A549 (cell line): ENCODE data around the gene TTLL3.

Experiments
- RFX5 ChIP-seq: fragments of 450-650 bp; IDR thresholded peaks from 2 replicates; pipeline ENCODE4 v1.7.1; 2014; ENCODE audit warnings: antibody characterized with exemption, mild to moderate bottlenecking, moderate library complexity
- TFCP2L1 ChIP-seq: fragments of 250-450 bp; sonication (Bioruptor Pico); IDR thresholded peaks from 2 replicates; pipeline ENCODE4 v1.5.0; 2021; ENCODE audit warnings: mild to moderate bottlenecking
- TF ChIP-seq, protein P1 (sequence below): fragments of >200 bp; sonication (Bioruptor Twin); formaldehyde crosslinking; IDR thresholded peaks from 3 replicates; pipeline ENCODE4 v1.5.1; 2016
- TF ChIP-seq, protein P2 (sequence below): fragments of 450-650 bp; IDR thresholded peaks from 2 replicates; pipeline ENCODE4 v1.6.1; 2014; ENCODE audit warnings: antibody characterized with exemption
- TF ChIP-seq, protein P3 (sequence below): fragments of 200-600 bp; sonication (generic); IDR thresholded peaks from 2 replicates; pipeline ENCODE4 v1.6.1; 2016; ENCODE audit warnings: antibody characterized with exemption, mild to moderate bottlenecking, moderate library complexity

DNA sequence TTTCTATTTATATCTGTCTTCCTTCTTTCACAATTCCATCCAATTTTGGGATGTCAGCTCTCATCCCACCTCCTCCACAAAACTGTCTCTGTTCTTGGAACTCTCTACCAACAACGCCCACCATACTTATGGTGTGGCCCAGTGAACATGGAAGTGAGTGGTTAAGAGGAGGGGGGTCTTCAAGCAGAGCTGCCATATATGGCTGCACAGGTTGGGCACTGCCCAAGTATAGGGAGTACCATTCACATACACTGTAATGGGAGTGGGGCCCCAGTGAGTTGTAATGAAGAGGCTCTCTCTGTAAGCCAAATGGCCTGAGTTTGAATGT lies 32.4 kb upstream of the TTLL3 start:
- TF ChIP-seq, protein P1, sequence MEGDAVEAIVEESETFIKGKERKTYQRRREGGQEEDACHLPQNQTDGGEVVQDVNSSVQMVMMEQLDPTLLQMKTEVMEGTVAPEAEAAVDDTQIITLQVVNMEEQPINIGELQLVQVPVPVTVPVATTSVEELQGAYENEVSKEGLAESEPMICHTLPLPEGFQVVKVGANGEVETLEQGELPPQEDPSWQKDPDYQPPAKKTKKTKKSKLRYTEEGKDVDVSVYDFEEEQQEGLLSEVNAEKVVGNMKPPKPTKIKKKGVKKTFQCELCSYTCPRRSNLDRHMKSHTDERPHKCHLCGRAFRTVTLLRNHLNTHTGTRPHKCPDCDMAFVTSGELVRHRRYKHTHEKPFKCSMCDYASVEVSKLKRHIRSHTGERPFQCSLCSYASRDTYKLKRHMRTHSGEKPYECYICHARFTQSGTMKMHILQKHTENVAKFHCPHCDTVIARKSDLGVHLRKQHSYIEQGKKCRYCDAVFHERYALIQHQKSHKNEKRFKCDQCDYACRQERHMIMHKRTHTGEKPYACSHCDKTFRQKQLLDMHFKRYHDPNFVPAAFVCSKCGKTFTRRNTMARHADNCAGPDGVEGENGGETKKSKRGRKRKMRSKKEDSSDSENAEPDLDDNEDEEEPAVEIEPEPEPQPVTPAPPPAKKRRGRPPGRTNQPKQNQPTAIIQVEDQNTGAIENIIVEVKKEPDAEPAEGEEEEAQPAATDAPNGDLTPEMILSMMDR, result no peak
- TF ChIP-seq, protein P2, sequence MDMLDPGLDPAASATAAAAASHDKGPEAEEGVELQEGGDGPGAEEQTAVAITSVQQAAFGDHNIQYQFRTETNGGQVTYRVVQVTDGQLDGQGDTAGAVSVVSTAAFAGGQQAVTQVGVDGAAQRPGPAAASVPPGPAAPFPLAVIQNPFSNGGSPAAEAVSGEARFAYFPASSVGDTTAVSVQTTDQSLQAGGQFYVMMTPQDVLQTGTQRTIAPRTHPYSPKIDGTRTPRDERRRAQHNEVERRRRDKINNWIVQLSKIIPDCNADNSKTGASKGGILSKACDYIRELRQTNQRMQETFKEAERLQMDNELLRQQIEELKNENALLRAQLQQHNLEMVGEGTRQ, result no peak
- TF ChIP-seq, protein P3, sequence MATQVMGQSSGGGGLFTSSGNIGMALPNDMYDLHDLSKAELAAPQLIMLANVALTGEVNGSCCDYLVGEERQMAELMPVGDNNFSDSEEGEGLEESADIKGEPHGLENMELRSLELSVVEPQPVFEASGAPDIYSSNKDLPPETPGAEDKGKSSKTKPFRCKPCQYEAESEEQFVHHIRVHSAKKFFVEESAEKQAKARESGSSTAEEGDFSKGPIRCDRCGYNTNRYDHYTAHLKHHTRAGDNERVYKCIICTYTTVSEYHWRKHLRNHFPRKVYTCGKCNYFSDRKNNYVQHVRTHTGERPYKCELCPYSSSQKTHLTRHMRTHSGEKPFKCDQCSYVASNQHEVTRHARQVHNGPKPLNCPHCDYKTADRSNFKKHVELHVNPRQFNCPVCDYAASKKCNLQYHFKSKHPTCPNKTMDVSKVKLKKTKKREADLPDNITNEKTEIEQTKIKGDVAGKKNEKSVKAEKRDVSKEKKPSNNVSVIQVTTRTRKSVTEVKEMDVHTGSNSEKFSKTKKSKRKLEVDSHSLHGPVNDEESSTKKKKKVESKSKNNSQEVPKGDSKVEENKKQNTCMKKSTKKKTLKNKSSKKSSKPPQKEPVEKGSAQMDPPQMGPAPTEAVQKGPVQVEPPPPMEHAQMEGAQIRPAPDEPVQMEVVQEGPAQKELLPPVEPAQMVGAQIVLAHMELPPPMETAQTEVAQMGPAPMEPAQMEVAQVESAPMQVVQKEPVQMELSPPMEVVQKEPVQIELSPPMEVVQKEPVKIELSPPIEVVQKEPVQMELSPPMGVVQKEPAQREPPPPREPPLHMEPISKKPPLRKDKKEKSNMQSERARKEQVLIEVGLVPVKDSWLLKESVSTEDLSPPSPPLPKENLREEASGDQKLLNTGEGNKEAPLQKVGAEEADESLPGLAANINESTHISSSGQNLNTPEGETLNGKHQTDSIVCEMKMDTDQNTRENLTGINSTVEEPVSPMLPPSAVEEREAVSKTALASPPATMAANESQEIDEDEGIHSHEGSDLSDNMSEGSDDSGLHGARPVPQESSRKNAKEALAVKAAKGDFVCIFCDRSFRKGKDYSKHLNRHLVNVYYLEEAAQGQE, result no peak
- no peak for TF ChIP-seq TFCP2L1 (CRISPR knock-in tag)
- TF ChIP-seq RFX5, result no peak
